Hepatocyte (in vitro differentiated cells): ENCODE data around the gene OPRL1. TPM values are rescaled to one million over a fixed set of nuclear protein-coding genes. Genes with fewer than 3 reads are reported as not detected.

Experiments
- DNase-seq: peaks from one replicate; pipeline ENCODE4 v3.0.0-alpha.2; 2016; ENCODE audit warnings: low spot score
- H2AFZ ChIP-seq: fragments of 200-600 bp; sonication (generic); 2 replicates; pipeline ENCODE4 v1.6.0; 2016; ENCODE audit warnings: antibody characterized with exemption, mild to moderate bottlenecking
- H3K27ac ChIP-seq: fragments of 200-600 bp; sonication (generic); 2 replicates; pipeline ENCODE4 v1.5.1; 2016; ENCODE audit warnings: mild to moderate bottlenecking
- H3K27me3 ChIP-seq: fragments of 200-600 bp; sonication (generic); 2 replicates; pipeline ENCODE4 v1.6.1; 2016
- H3K36me3 ChIP-seq: fragments of 200-600 bp; sonication (generic); replicated peaks from 2 replicates; pipeline ENCODE4 v1.5.1; 2016; ENCODE audit warnings: low read depth; ENCODE audit not compliant: insufficient read depth
- H3K4me1 ChIP-seq: fragments of 200-600 bp; sonication (generic); 2 replicates; pipeline ENCODE4 v1.5.1; 2016; ENCODE audit warnings: mild to moderate bottlenecking, moderate library complexity; ENCODE audit not compliant: insufficient read depth
- H3K4me2 ChIP-seq: fragments of 200-600 bp; sonication (generic); 2 replicates; pipeline ENCODE4 v1.6.0; 2016
- H3K4me3 ChIP-seq: fragments of 200-600 bp; sonication (generic); 2 replicates; pipeline ENCODE4 v1.5.1; 2016; ENCODE audit warnings: mild to moderate bottlenecking
- H3K79me2 ChIP-seq: fragments of 200-600 bp; sonication (generic); 2 replicates; pipeline ENCODE4 v1.6.0; 2017; ENCODE audit warnings: mild to moderate bottlenecking
- H3K9me2 ChIP-seq: fragments of 200-600 bp; sonication (generic); replicated peaks from 2 replicates; pipeline ENCODE4 v1.6.0; 2017; ENCODE audit warnings: mild to moderate bottlenecking; ENCODE audit not compliant: insufficient read depth
- H3K9me3 ChIP-seq: fragments of 200-600 bp; sonication (generic); 2 replicates; pipeline ENCODE4 v1.5.1; 2016; ENCODE audit warnings: low read depth, mild to moderate bottlenecking
- H4K20me1 ChIP-seq: fragments of 200-600 bp; sonication (generic); 2 replicates; pipeline ENCODE4 v1.6.0; 2016; ENCODE audit warnings: mild to moderate bottlenecking; ENCODE audit not compliant: insufficient read depth, poor library complexity, severe bottlenecking
- EZH2 ChIP-seq: fragments of 200-600 bp; sonication (generic); IDR thresholded peaks from 2 replicates; pipeline ENCODE4 v1.6.1; 2016; ENCODE audit warnings: antibody characterized with exemption, mild to moderate bottlenecking, borderline replicate concordance
- EZH2phosphoT487 ChIP-seq: fragments of 200-600 bp; sonication (generic); IDR thresholded peaks from one replicate; pipeline ENCODE4 v1.6.1; 2018; ENCODE audit warnings: antibody characterized with exemption, mild to moderate bottlenecking, low read depth, moderate library complexity; ENCODE audit not compliant: unreplicated experiment, severe bottlenecking
- WGBS: methylation state at CpG from one replicate; pipeline ENCODE4 v1.1.6; 2016; ENCODE audit warnings: low lambda C conversion rate; ENCODE audit errors: missing lambda C conversion rate; 5-methylcytosine and 5-hydroxymethylcytosine counted together
- polyA plus RNA-seq: library from polyadenylated mRNA; unstranded; fragments of >200 nt; fragmentation: Nextera tagmentation; extraction: Ambion mirVana; gene quantifications from 2 replicates; pipeline ENCODE4 v1.2.1, GENCODE V29; 2016
- total RNA-seq: library from RNA; depleted of rRNA; stranded (reverse); fragments of >200 nt; gene quantifications from 2 replicates; pipeline ENCODE4 v1.2.3, GENCODE V29; 2014
- TF ChIP-seq, protein P1 (sequence below): fragments of 200-600 bp; sonication (generic); IDR thresholded peaks from 2 replicates; pipeline ENCODE4 v1.5.1; 2016; ENCODE audit warnings: antibody characterized with exemption, mild to moderate bottlenecking; ENCODE audit not compliant: poor library complexity

The OPRL1 gene
- total and polyA plus RNA-seq, 2 experiments from 2014 or later: 0.50 to 1.5 TPM

DNA sequence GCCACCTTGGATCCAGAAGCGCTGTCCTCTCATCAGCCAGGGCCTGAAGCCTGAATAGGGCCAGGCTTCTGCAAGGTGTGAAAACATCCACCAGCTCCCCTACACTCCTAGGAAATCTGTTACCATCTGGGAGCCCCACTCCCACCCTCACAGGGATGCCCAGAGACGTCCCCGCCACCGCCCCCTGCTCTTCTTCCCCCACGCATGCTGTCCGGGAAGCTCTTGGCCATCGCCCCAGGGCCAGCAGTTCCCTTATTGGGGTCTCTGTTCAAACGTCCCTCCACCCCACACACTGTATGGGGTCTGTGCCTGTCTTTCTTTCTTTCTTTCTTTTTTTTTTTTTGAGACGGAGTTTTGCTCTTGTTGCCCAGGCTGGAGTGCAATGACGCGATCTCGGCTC lies 4.3 kb upstream of the OPRL1 start:
- DNase-seq: no peak
- Histone ChIP-seq H3K4me2 (no peak overlapping the region), H3K27me3 (no peaks in the 10 kb centered on the region), H4K20me1 (no peaks in the 10 kb centered on the region), H3K27ac (no peak overlapping the region), H3K9me2 (no peaks in the 10 kb centered on the region), H3K79me2 (no peaks in the 10 kb centered on the region), H3K4me3 (no peak overlapping the region), H3K9me3 (no peaks in the 10 kb centered on the region), H2AFZ (no peak overlapping the region), H3K36me3 (no peaks in the 10 kb centered on the region), H3K4me1 (peaks cover 9% of the 10 kb centered on the region)
- 85% methylated on average over 3 of the region's 12 CpGs for WGBS
- TF ChIP-seq EZH2phosphoT487: no peak
- no peak for TF ChIP-seq EZH2
- TF ChIP-seq, protein P1, sequence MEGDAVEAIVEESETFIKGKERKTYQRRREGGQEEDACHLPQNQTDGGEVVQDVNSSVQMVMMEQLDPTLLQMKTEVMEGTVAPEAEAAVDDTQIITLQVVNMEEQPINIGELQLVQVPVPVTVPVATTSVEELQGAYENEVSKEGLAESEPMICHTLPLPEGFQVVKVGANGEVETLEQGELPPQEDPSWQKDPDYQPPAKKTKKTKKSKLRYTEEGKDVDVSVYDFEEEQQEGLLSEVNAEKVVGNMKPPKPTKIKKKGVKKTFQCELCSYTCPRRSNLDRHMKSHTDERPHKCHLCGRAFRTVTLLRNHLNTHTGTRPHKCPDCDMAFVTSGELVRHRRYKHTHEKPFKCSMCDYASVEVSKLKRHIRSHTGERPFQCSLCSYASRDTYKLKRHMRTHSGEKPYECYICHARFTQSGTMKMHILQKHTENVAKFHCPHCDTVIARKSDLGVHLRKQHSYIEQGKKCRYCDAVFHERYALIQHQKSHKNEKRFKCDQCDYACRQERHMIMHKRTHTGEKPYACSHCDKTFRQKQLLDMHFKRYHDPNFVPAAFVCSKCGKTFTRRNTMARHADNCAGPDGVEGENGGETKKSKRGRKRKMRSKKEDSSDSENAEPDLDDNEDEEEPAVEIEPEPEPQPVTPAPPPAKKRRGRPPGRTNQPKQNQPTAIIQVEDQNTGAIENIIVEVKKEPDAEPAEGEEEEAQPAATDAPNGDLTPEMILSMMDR: no peak

GRCh38 chr20:64076061-64076997 lies 3.6 kb upstream of the OPRL1 start:
- Histone ChIP-seq H3K4me1 (peaks cover 9% of the 10 kb centered on the region), H3K79me2 (no peaks in the 10 kb centered on the region), H3K36me3 (no peaks in the 10 kb centered on the region), H3K27ac (no peak overlapping the region), H3K9me3 (no peaks in the 10 kb centered on the region), H4K20me1 (no peaks in the 10 kb centered on the region), H3K4me2 (no peak overlapping the region), H3K4me3 (no peak overlapping the region), H2AFZ (no peak overlapping the region), H3K9me2 (no peaks in the 10 kb centered on the region), H3K27me3 (peaks cover 1% of the 10 kb centered on the region)
- TF ChIP-seq, protein P1: no peak
- TF ChIP-seq EZH2: no peak
- TF ChIP-seq EZH2phosphoT487: no peak
- DNase-seq: no peak
- WGBS: 97% methylated on average over 21 of the region's 22 CpGs

- Histone ChIP-seq H4K20me1 (no peaks in the 10 kb centered on the region), H3K4me3 (no peak overlapping the region), H3K4me1 (peaks cover 9% of the 10 kb centered on the region), H3K27me3 (peaks cover 5% of the 10 kb centered on the region), H3K36me3 (no peaks in the 10 kb centered on the region), H3K4me2 (no peak overlapping the region), H3K79me2 (no peaks in the 10 kb centered on the region), H3K27ac (no peak overlapping the region), H2AFZ (no peak overlapping the region), H3K9me2 (no peaks in the 10 kb centered on the region), H3K9me3 (no peaks in the 10 kb centered on the region)
- TF ChIP-seq, protein P1: no peak
- TF ChIP-seq EZH2 (no peak), EZH2phosphoT487 (no peak)
- 97% methylated on average over 7 of the region's 8 CpGs for WGBS
- DNase-seq: no peak
Measured at GRCh38 chr20:64077094-64077493, 2.8 kb upstream of the OPRL1 start.
